WTC11 (cell line): ENCODE results near the gene NTN1.

Experiments
- CBFB ChIP-seq: sonication (generic); formaldehyde crosslinking; IDR thresholded peaks from 2 replicates; pipeline ENCODE4 v1.8.1; 2022; ENCODE audit warnings: mild to moderate bottlenecking, low read depth, missing genetic modification reagents
- CREM ChIP-seq: sonication (generic); formaldehyde crosslinking; IDR thresholded peaks from 2 replicates; pipeline ENCODE4 v1.8.1; 2022; ENCODE audit warnings: mild to moderate bottlenecking, missing genetic modification reagents, moderate library complexity
- GRHL2 ChIP-seq: fragments of 250-450 bp; sonication (Bioruptor Pico); IDR thresholded peaks from 2 replicates; pipeline ENCODE4 v1.8.0; 2022; ENCODE audit warnings: mild to moderate bottlenecking, moderate library complexity; ENCODE audit not compliant: insufficient replicate concordance, severe bottlenecking
- JUN ChIP-seq: sonication (generic); formaldehyde crosslinking; IDR thresholded peaks from 2 replicates; pipeline ENCODE4 v1.8.0; 2023; ENCODE audit warnings: mild to moderate bottlenecking, missing genetic modification reagents
- NR1H2 ChIP-seq: sonication (generic); formaldehyde crosslinking; IDR thresholded peaks from 2 replicates; pipeline ENCODE4 v1.9.0; 2021; ENCODE audit warnings: mild to moderate bottlenecking, moderate library complexity, missing genetic modification reagents
- TF ChIP-seq, protein P1 (sequence below): fragments of 200-600 bp; IDR thresholded peaks from 2 replicates; pipeline ENCODE4 v1.8.0; 2022; ENCODE audit warnings: antibody characterized with exemption
- TF ChIP-seq, protein P2 (sequence below): sonication (generic); formaldehyde crosslinking; IDR thresholded peaks from 2 replicates; pipeline ENCODE4 v1.8.1; 2022; ENCODE audit warnings: missing genetic modification reagents, borderline replicate concordance
- TF ChIP-seq, protein P3 (sequence below): sonication (generic); formaldehyde crosslinking; IDR thresholded peaks from 2 replicates; pipeline ENCODE4 v1.8.1; 2023; ENCODE audit warnings: mild to moderate bottlenecking, missing genetic modification reagents, borderline replicate concordance
- TF ChIP-seq, protein P4 (sequence below): sonication (generic); formaldehyde crosslinking; IDR thresholded peaks from 2 replicates; pipeline ENCODE4 v1.8.0; 2022; ENCODE audit warnings: missing genetic modification reagents
- TF ChIP-seq, protein P5 (sequence below): sonication (generic); formaldehyde crosslinking; IDR thresholded peaks from 2 replicates; pipeline ENCODE4 v1.8.1; 2023; ENCODE audit warnings: mild to moderate bottlenecking, missing genetic modification reagents
- TF ChIP-seq, protein P6 (sequence below): sonication (generic); formaldehyde crosslinking; IDR thresholded peaks from 2 replicates; pipeline ENCODE4 v1.8.1; 2022; ENCODE audit warnings: low read depth, mild to moderate bottlenecking, moderate library complexity, missing genetic modification reagents, borderline replicate concordance

DNA sequence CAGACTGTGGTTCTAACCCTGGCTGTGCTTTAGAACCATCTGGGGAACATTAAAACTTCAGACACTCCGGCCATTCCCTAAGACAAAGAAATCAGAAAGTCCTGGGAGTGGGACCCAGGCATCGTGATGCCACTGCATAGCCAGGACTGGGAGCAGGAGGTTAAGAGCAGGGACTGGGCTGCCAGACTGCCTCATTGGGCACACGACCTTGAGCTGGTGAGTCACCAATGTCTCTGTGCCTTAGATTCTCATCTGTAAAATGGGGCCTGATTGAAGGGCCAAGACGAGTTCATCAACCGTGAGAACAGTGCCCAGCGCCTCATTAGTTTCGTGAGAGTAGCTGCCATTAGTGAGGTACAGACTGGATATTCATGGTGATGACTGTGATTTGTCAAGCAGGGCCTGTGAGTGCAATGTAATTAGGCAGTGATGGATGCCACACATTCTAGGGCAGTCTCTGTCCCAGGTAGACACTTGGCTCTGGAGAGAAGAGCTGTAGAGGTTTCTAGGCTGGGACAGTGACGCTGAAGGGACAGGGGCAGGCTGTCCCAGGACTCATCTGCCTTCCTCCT is 196.8 kb downstream of the NTN1 start:
- TF ChIP-seq, protein P1, sequence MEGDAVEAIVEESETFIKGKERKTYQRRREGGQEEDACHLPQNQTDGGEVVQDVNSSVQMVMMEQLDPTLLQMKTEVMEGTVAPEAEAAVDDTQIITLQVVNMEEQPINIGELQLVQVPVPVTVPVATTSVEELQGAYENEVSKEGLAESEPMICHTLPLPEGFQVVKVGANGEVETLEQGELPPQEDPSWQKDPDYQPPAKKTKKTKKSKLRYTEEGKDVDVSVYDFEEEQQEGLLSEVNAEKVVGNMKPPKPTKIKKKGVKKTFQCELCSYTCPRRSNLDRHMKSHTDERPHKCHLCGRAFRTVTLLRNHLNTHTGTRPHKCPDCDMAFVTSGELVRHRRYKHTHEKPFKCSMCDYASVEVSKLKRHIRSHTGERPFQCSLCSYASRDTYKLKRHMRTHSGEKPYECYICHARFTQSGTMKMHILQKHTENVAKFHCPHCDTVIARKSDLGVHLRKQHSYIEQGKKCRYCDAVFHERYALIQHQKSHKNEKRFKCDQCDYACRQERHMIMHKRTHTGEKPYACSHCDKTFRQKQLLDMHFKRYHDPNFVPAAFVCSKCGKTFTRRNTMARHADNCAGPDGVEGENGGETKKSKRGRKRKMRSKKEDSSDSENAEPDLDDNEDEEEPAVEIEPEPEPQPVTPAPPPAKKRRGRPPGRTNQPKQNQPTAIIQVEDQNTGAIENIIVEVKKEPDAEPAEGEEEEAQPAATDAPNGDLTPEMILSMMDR, result no peak
- no peak for TF ChIP-seq NR1H2 (CRISPR knock-in tag)
- TF ChIP-seq JUN (CRISPR knock-in tag), result no peak
- TF ChIP-seq, protein P2, sequence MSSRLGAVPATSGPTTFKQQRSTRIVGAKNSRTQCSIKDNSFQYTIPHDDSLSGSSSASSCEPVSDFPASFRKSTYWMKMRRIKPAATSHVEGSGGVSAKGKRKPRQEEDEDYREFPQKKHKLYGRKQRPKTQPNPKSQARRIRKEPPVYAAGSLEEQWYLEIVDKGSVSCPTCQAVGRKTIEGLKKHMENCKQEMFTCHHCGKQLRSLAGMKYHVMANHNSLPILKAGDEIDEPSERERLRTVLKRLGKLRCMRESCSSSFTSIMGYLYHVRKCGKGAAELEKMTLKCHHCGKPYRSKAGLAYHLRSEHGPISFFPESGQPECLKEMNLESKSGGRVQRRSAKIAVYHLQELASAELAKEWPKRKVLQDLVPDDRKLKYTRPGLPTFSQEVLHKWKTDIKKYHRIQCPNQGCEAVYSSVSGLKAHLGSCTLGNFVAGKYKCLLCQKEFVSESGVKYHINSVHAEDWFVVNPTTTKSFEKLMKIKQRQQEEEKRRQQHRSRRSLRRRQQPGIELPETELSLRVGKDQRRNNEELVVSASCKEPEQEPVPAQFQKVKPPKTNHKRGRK (CRISPR knock-in tag), result no peak
- TF ChIP-seq, protein P3, sequence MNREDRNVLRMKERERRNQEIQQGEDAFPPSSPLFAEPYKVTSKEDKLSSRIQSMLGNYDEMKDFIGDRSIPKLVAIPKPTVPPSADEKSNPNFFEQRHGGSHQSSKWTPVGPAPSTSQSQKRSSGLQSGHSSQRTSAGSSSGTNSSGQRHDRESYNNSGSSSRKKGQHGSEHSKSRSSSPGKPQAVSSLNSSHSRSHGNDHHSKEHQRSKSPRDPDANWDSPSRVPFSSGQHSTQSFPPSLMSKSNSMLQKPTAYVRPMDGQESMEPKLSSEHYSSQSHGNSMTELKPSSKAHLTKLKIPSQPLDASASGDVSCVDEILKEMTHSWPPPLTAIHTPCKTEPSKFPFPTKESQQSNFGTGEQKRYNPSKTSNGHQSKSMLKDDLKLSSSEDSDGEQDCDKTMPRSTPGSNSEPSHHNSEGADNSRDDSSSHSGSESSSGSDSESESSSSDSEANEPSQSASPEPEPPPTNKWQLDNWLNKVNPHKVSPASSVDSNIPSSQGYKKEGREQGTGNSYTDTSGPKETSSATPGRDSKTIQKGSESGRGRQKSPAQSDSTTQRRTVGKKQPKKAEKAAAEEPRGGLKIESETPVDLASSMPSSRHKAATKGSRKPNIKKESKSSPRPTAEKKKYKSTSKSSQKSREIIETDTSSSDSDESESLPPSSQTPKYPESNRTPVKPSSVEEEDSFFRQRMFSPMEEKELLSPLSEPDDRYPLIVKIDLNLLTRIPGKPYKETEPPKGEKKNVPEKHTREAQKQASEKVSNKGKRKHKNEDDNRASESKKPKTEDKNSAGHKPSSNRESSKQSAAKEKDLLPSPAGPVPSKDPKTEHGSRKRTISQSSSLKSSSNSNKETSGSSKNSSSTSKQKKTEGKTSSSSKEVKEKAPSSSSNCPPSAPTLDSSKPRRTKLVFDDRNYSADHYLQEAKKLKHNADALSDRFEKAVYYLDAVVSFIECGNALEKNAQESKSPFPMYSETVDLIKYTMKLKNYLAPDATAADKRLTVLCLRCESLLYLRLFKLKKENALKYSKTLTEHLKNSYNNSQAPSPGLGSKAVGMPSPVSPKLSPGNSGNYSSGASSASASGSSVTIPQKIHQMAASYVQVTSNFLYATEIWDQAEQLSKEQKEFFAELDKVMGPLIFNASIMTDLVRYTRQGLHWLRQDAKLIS (CRISPR knock-in tag), result no peak
- TF ChIP-seq, protein P4, sequence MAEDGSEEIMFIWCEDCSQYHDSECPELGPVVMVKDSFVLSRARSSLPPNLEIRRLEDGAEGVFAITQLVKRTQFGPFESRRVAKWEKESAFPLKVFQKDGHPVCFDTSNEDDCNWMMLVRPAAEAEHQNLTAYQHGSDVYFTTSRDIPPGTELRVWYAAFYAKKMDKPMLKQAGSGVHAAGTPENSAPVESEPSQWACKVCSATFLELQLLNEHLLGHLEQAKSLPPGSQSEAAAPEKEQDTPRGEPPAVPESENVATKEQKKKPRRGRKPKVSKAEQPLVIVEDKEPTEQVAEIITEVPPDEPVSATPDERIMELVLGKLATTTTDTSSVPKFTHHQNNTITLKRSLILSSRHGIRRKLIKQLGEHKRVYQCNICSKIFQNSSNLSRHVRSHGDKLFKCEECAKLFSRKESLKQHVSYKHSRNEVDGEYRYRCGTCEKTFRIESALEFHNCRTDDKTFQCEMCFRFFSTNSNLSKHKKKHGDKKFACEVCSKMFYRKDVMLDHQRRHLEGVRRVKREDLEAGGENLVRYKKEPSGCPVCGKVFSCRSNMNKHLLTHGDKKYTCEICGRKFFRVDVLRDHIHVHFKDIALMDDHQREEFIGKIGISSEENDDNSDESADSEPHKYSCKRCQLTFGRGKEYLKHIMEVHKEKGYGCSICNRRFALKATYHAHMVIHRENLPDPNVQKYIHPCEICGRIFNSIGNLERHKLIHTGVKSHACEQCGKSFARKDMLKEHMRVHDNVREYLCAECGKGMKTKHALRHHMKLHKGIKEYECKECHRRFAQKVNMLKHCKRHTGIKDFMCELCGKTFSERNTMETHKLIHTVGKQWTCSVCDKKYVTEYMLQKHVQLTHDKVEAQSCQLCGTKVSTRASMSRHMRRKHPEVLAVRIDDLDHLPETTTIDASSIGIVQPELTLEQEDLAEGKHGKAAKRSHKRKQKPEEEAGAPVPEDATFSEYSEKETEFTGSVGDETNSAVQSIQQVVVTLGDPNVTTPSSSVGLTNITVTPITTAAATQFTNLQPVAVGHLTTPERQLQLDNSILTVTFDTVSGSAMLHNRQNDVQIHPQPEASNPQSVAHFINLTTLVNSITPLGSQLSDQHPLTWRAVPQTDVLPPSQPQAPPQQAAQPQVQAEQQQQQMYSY (CRISPR knock-in tag), result no peak
- TF ChIP-seq, protein P5, sequence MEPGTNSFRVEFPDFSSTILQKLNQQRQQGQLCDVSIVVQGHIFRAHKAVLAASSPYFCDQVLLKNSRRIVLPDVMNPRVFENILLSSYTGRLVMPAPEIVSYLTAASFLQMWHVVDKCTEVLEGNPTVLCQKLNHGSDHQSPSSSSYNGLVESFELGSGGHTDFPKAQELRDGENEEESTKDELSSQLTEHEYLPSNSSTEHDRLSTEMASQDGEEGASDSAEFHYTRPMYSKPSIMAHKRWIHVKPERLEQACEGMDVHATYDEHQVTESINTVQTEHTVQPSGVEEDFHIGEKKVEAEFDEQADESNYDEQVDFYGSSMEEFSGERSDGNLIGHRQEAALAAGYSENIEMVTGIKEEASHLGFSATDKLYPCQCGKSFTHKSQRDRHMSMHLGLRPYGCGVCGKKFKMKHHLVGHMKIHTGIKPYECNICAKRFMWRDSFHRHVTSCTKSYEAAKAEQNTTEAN, result no peak
- no peak for TF ChIP-seq GRHL2 (CRISPR knock-in tag)
- TF ChIP-seq, protein P6, sequence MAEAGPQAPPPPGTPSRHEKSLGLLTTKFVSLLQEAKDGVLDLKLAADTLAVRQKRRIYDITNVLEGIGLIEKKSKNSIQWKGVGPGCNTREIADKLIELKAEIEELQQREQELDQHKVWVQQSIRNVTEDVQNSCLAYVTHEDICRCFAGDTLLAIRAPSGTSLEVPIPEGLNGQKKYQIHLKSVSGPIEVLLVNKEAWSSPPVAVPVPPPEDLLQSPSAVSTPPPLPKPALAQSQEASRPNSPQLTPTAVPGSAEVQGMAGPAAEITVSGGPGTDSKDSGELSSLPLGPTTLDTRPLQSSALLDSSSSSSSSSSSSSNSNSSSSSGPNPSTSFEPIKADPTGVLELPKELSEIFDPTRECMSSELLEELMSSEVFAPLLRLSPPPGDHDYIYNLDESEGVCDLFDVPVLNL (CRISPR knock-in tag), result no peak
- TF ChIP-seq CREM, result no peak
- TF ChIP-seq CBFB (CRISPR knock-in tag), result no peak
